Heart left ventricle (tissue), 13 donors: ENCODE results near the gene CLDN4.

Experiments used
- POLR2A ChIP-seq, 2 donors: fragments of 450-650 bp; IDR thresholded peaks; one replicate each; pipeline ENCODE4 v1.6.1; 2017; ENCODE audit warnings: antibody characterized with exemption in 2 of 2, mild to moderate bottlenecking in 2 of 2, moderate library complexity in 2 of 2
- TF ChIP-seq, protein P1 (sequence below), 12 donors: fragments of 200-600 bp; sonication (generic) in 4 of 12; IDR thresholded peaks; one replicate each; pipeline versions ENCODE4 v1.5.0 to v1.8.0; 2018 to 2022; ENCODE audit warnings: antibody characterized with exemption in 12 of 12, mild to moderate bottlenecking in 5 of 12
- donor health status: ischemic (EF 13 %, LVEDD 7.1; RV severe dilation, severe dysfunction).
- donor health status: DM: no; HTN: yes; CAD: no.
- donor health status: DM: no; HTN: no; CAD: no.
- donor health status: ischemic (EF 25% LVEDD 6.9; RV normal size, moderate dysfunction).
- donor health status: ischemic (EF 25% LVEDD 5.7; RV mildly dilated, moderate dysfunction).
- donor health status: ischemic (EF 35%, LVEDD 5.7; RV mildly dilated, moderate dysfunction).
- donor health status: nonischemic (EF 11% LVEDD 7.7; RV severe dilation, severe dysfunction).
- donor health status: DM: yes; HTN: yes; CAD: no.
- donor health status: PGD.
- donor health status: ischemic (EF 29% LVEDD 5.4; RV normal size, mild dysfunction).
- donor health status: nonischemic (EF 23%, LVEDD 6.1; RV moderate dilation, normal function).

GRCh38 chr7:73822319-73823173 is 8.2 kb upstream of the CLDN4 start:
- TF ChIP-seq, protein P1, sequence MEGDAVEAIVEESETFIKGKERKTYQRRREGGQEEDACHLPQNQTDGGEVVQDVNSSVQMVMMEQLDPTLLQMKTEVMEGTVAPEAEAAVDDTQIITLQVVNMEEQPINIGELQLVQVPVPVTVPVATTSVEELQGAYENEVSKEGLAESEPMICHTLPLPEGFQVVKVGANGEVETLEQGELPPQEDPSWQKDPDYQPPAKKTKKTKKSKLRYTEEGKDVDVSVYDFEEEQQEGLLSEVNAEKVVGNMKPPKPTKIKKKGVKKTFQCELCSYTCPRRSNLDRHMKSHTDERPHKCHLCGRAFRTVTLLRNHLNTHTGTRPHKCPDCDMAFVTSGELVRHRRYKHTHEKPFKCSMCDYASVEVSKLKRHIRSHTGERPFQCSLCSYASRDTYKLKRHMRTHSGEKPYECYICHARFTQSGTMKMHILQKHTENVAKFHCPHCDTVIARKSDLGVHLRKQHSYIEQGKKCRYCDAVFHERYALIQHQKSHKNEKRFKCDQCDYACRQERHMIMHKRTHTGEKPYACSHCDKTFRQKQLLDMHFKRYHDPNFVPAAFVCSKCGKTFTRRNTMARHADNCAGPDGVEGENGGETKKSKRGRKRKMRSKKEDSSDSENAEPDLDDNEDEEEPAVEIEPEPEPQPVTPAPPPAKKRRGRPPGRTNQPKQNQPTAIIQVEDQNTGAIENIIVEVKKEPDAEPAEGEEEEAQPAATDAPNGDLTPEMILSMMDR (IDR thresholded peaks at IDR 0.05), result no peak
- no peak for TF ChIP-seq POLR2A (IDR thresholded peaks at IDR 0.05)
